Common myeloid progenitor, CD34-positive (primary cell): ENCODE results near the gene UBFD1.
"Not testable (repeated sequence)": the region's sequence is repeated elsewhere in the genome, so short reads cannot be mapped to it uniquely, and the experiment has no call there.

Source experiments
- CTCF ChIA-PET: fragments of 350-600 bp; sonication (Branson Sonifier 250); formaldehyde crosslinking; loops from one replicate; lab custom pipeline; 2021; ENCODE audit warnings: antibody characterized with exemption; lab: Charles Lee
- POLR2A ChIA-PET: fragments of 350-600 bp; sonication (Branson Sonifier 250); formaldehyde crosslinking; loops from one replicate; lab custom pipeline; 2021; ENCODE audit warnings: antibody characterized with exemption; lab: Charles Lee
- DNase-seq, 3 donors: peaks; one replicate each; pipeline versions ENCODE4 v3.0.0 to v3.0.0-alpha.2; 2013
- H3K27ac ChIP-seq, 2 experiments: 1 replicate in 1 of 2; 2 replicates in 1 of 2; pipeline ENCODE4 v1.7.0; 2013; ENCODE audit warnings: inconsistent platforms in 2 of 2, low read length in 2 of 2, mild to moderate bottlenecking in 2 of 2, low read depth in 1 of 2, moderate library complexity in 1 of 2; ENCODE audit not compliant: severe bottlenecking in 2 of 2, insufficient read depth in 1 of 2, poor library complexity in 1 of 2
- H3K27me3 ChIP-seq, 5 experiments: replicated peaks in 2 of 5; 1 replicate in 3 of 5; 2 replicates in 2 of 5; pipeline versions ENCODE4 v1.6.1 to v1.7.0; 2013; ENCODE audit warnings: low read length in 4 of 5, mild to moderate bottlenecking in 2 of 5, moderate library complexity in 2 of 5, inconsistent platforms in 1 of 5; ENCODE audit not compliant: insufficient read depth in 5 of 5, control insufficient read depth in 4 of 5
- H3K36me3 ChIP-seq, 4 experiments: 1 replicate in 2 of 4; 2 replicates in 2 of 4; pipeline versions ENCODE4 v1.6.1 to v1.7.0; 2013; ENCODE audit warnings: low read length in 3 of 4, control low read depth in 1 of 4, mild to moderate bottlenecking in 1 of 4; ENCODE audit not compliant: control insufficient read depth in 4 of 4, insufficient read depth in 4 of 4
- H3K4me1 ChIP-seq, 4 experiments: 1 replicate in 3 of 4; 2 replicates in 1 of 4; pipeline versions ENCODE4 v1.6.1 to v1.7.1; 2013; ENCODE audit warnings: low read length in 3 of 4, mild to moderate bottlenecking in 3 of 4, control low read depth in 1 of 4, inconsistent platforms in 1 of 4, moderate library complexity in 1 of 4; ENCODE audit not compliant: control insufficient read depth in 4 of 4, insufficient read depth in 4 of 4; ENCODE audit errors: control extremely low read depth in 1 of 4
- H3K4me3 ChIP-seq, 7 experiments: 1 replicate in 4 of 7; 2 replicates in 3 of 7; pipeline versions ENCODE4 v1.5.1 to v1.7.0; 2013; ENCODE audit warnings: mild to moderate bottlenecking in 7 of 7, low read length in 6 of 7, moderate library complexity in 6 of 7, inconsistent platforms in 2 of 7, low read depth in 2 of 7, control low read depth in 1 of 7; ENCODE audit not compliant: insufficient read depth in 4 of 7, control insufficient read depth in 1 of 7; ENCODE audit errors: extremely low read depth in 1 of 7
- H3K9me3 ChIP-seq, 5 experiments: 1 replicate in 4 of 5; 2 replicates in 1 of 5; pipeline versions ENCODE4 v1.6.1 to v1.7.1; 2013; ENCODE audit warnings: low read length in 4 of 5, mild to moderate bottlenecking in 2 of 5, inconsistent platforms in 1 of 5, low read depth in 1 of 5, moderate library complexity in 1 of 5; ENCODE audit not compliant: control insufficient read depth in 4 of 5, insufficient read depth in 2 of 5; ENCODE audit errors: control extremely low read depth in 1 of 5
- WGBS: methylation state at CpG from one replicate; pipeline ENCODE4 v1.1.5; 2013; ENCODE audit not compliant: insufficient coverage; 5-methylcytosine and 5-hydroxymethylcytosine counted together

Gene UBFD1

DNA sequence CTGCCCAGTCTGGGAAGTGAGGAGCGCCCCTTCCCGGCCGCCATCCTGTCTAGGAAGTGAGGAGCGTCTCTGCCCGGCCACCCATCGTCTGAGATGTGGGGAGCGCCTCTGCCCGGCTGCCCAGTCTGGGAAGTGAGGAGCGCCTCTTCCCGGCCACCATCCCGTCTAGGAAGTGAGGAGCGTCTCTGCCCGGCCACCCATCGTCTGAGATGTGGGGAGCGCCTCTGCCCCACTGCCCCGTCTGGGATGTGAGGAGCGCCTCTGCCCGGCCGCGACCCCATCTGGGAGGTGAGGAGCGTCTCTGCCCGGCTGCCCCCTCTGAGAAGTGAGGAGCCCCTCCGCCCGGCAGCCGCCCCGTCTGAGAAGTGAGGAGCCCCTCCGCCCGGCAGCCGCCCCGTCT, 25.7 kb downstream of the UBFD1 start:
- H3K27me3 ChIP-seq, H3K4me3 ChIP-seq, H3K4me1 ChIP-seq, POLR2A ChIA-PET, CTCF ChIA-PET, DNase-seq, H3K9me3 ChIP-seq, H3K27ac ChIP-seq: not testable (repeated sequence)
- peaks cover 3 to 66% (median 42%) of the 10 kb centered on the region in 4 experiments for H3K36me3 ChIP-seq
- 96% methylated on average over 10 of the region's 30 CpGs for WGBS

DNA sequence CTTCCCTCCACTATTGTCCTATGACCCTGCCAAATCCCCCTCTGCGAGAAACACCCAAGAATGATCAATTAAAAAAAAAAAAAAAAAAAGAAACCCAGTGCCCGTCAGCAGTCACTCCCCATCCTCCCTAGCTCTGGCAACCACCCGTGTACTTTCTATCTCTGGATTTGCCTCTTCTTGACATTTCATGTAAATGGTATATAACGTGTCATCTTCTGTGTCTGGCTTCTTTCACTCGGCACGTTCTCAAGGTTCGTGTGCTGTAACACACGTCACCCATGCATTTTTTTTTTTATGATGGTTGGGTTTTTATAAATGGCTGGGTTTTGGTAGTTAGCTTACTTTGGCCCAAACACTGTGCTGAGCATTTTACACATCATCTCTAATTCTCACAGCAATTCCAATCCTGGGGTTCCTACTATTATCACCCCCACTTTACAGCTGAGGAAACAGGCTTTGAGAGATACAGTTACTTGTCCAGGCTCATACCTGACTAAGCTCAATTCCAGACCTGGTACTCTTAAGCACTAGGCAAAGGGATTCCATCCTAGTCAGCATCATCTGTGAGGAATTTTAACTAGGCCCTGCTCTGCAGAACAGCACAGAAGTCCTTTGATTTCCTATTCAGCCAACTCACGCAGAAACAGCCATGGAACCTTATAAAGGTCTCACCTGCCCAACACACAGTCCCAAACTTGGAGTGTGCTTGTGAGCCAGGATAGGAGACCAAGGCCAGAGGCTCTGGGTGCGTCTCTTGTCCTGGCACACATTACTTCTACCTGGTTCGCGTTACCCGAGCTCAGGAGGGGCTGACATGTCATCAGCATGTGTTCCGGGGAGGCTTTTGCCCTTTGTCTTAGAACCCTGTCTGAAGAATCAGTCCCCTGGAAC, 26.9 kb downstream of the UBFD1 start:
- DNase-seq: no peak
- CTCF ChIA-PET: interaction anchor here (1.4 kb wide), 2 partner anchors 9 to 12 kb away, joined by 3 read pairs; partner anchors contain the start of gene NDUFAB1
- Histone ChIP-seq H3K36me3 (peaks cover 3 to 70% (median 44%) of the 10 kb centered on the region in 4 experiments), H3K4me3 (no peak overlapping the region), H3K27ac (no peak overlapping the region), H3K4me1 (no peaks in the 10 kb centered on the region), H3K9me3 (no peaks in the 10 kb centered on the region), H3K27me3 (no peaks in the 10 kb centered on the region)
- POLR2A ChIA-PET: no interaction called here
- 97% methylated on average over 5 of the region's 14 CpGs for WGBS

DNA sequence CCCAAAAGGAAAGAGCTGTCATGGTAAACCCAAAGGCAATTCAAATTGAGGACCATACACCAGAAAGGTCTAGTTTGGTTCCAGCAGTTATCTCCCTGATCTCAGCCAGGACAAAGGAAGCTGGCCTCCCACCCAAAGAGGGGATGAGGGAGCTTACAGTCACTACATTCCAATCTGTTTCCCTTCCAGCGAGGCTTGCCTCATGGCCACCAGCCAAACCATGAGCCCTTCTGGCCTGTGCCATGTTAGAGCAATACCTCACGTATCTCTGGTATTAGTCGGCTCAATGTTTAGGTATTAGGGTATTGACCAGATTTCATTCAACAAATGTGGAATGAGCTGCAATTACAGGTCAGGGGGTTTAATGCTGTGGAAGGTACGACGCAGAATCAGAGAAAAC, 30.2 kb downstream of the UBFD1 start:
- H3K4me3 ChIP-seq: no peak overlapping the region
- H3K27ac ChIP-seq: no peak overlapping the region
- peaks cover 14 to 79% (median 55%) of the 10 kb centered on the region in 4 experiments for H3K36me3 ChIP-seq
- no peaks in the 10 kb centered on the region for H3K4me1 ChIP-seq
- no peaks in the 10 kb centered on the region for H3K27me3 ChIP-seq
- ChIA-PET CTCF (no interaction called here), POLR2A (no interaction called here)
- no peak for DNase-seq
- no peaks in the 10 kb centered on the region for H3K9me3 ChIP-seq
- 100% methylated on average over 5 of the region's 5 CpGs for WGBS

DNA sequence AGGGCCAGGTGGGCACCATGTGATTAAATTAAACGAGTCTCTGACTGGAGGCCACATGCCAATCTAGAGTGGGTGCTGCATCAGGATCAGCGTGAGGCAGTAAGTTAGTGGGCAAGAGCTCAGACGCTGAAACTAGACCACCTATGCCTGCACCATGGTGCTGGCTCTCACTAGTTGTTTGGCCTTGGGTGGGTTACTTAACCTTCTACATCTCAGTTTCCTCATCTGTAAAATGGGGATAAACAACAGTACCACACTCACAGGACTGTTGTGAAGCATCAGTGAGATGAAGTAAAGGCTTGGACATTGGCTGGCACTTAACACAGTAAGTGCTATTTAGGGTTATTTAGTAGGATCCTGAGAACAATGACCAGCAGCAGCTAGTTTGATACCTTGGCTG, 32.7 kb downstream of the UBFD1 start:
- Histone ChIP-seq H3K9me3 (no peaks in the 10 kb centered on the region), H3K4me1 (peaks cover 0 to 7% (median 7%) of the 10 kb centered on the region in 4 experiments), H3K27me3 (no peaks in the 10 kb centered on the region), H3K4me3 (no peak overlapping the region), H3K27ac (no peak overlapping the region), H3K36me3 (peaks cover 12 to 77% (median 56%) of the 10 kb centered on the region in 4 experiments)
- DNase-seq: no peak
- CTCF ChIA-PET: no interaction called here
- POLR2A ChIA-PET: no interaction called here
- 100% methylated on average over 1 of the region's 3 CpGs for WGBS

DNA sequence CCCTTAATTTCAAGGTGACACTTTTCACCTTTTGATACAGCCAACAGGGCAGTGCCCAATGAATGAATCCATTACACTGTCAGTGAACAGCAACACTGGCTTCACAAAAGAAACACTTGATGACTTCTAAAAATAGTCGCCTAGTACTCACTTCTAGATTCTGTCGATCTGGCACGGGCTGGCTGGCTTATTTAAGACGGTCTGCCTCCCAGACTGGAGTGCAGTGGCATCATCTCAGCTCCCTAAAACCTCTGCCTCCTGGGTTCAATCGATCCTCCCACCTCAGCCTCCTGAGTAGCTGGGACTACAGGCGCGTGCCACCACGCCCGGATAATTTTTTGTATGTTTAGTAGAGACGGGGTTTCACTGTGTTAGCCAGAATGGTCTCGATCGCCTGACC, 36.7 kb downstream of the UBFD1 start:
- no peak overlapping the region for H3K27ac ChIP-seq
- H3K4me1 ChIP-seq: peaks cover 0 to 15% (median 13%) of the 10 kb centered on the region in 4 experiments
- CTCF ChIA-PET: no interaction called here
- DNase-seq: no peak
- no peak overlapping the region for H3K4me3 ChIP-seq
- no peaks in the 10 kb centered on the region for H3K9me3 ChIP-seq
- H3K36me3 ChIP-seq: peaks cover 12 to 43% (median 36%) of the 10 kb centered on the region in 4 experiments
- POLR2A ChIA-PET: interaction anchor here (0.6 to 0.7 kb wide), 2 partner anchors 60 to 1165 kb away, joined by 3 read pairs; no protein-coding TSS in a partner anchor
- H3K27me3 ChIP-seq: no peaks in the 10 kb centered on the region
- WGBS: 99% methylated on average over 8 of the region's 12 CpGs

DNA sequence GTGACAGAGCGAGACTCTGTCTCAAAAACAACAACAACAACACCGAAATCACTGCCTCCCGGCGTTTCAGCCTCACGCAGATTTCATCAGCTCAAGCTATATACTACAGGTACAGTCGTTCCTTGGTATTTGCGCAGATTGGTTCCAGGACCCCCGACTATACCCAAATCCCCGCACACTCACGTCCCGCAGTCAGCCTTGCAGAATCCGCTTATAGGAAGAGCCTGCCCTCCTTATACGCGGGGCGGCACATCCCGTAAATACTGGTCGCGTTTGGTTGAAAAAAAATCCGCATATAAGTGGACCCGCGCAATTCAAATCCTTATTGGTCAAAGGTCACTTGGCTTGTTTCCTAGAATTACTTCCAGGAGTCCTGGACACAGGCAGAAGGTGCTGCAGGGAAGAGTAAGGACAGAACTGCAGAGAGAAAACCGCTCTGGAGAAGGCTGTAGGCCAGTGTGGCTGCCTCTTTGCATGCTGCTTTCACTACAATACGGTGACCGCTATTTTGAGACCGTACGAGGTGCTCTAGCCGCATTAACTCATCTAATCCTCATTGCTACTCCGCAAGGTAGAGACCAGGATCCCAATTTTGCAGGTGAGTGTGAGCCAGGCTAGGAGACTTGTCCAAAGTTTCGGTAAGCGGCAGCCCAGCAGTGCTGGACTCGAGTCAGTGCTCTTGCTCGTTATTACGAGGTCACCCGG, 37.9 kb downstream of the UBFD1 start:
- CTCF ChIA-PET: no interaction called here

More for the DNA sequence above, 37.9 kb downstream of the UBFD1 start:
- no peaks in the 10 kb centered on the region for H3K9me3 ChIP-seq
- WGBS: 27% methylated on average over 31 of the region's 34 CpGs
- peak overlapping the region; percentile 68 to 100 (median 92) for H3K4me3 ChIP-seq
- peaks cover 0 to 15% (median 13%) of the 10 kb centered on the region in 4 experiments for H3K4me1 ChIP-seq
- DNase-seq: peak in 2 of 3 donors; percentile 6 to 8
- H3K36me3 ChIP-seq: peaks cover 10 to 34% (median 28%) of the 10 kb centered on the region in 4 experiments
- H3K27ac ChIP-seq: peak overlapping the region; percentile 80 to 93
- no peaks in the 10 kb centered on the region for H3K27me3 ChIP-seq
- POLR2A ChIA-PET: no interaction called here
